Stomach (tissue), 4 donors: ENCODE results near the gene YAF2.

Experiments used
- CTCF ChIP-seq, 7 experiments: fragments of 450-650 bp in 4 of 7; fragments of 200-600 bp in 3 of 7; sonication (generic) in 3 of 7; IDR thresholded peaks; one replicate each; pipeline ENCODE4 v1.5.1; 2016 to 2019; ENCODE audit warnings: antibody characterized with exemption in 7 of 7, control low read depth in 2 of 7, mild to moderate bottlenecking in 1 of 7
- EP300 ChIP-seq: sonication (generic); formaldehyde crosslinking; IDR thresholded peaks from one replicate; pipeline ENCODE4 v1.6.1; 2017; ENCODE audit warnings: antibody characterized with exemption
- POLR2A ChIP-seq, 4 donors: fragments of 450-650 bp; IDR thresholded peaks; one replicate each; pipeline ENCODE4 v1.6.1; 2016; ENCODE audit warnings: antibody characterized with exemption in 4 of 4, control low read depth in 2 of 4, mild to moderate bottlenecking in 1 of 4, moderate library complexity in 1 of 4

- TF ChIP-seq POLR2A (IDR thresholded peaks at IDR 0.05) (no peak), EP300 (no peak), CTCF (IDR thresholded peaks at IDR 0.05) (no peak)
Observed at GRCh38 chr12:42118136-42118879, 119.7 kb downstream of the YAF2 start.
